Measurements from ENCODE around the gene INCA1. TPM values are rescaled to one million over a fixed set of nuclear protein-coding genes. Genes with fewer than 3 reads are reported as not detected.
A peak's percentile ranks its signal among the peaks of the same experiment; 100 is the strongest.

The INCA1 gene
- total and polyA plus RNA-seq, 2 of the 13 experiments (the other 11 are each of a cell fraction or from before 2014, with no cell fraction given), result 0.93 to 2.6 TPM

GRCh38 chr17:4987767-4988567, 9.4 kb downstream of the INCA1 start (continued):
- TF ChIP-seq NFKBIZ (CRISPR knock-in tag; IDR thresholded peaks at IDR 0.05) (no peak), NRL (CRISPR knock-in tag; IDR thresholded peaks at IDR 0.05; ENCODE audit: borderline replicate concordance) (no peak), HINFP (CRISPR knock-in tag; IDR thresholded peaks at IDR 0.05; ENCODE audit: low read depth) (no peak), ZNF883 (CRISPR knock-in tag; IDR thresholded peaks at IDR 0.05; ENCODE audit: not compliant biosample characterization) (peak; percentile 0), KLF9 (CRISPR knock-in tag; IDR thresholded peaks at IDR 0.05; ENCODE audit: low read depth) (no peak), ZNF839 (CRISPR knock-in tag; IDR thresholded peaks at IDR 0.05; ENCODE audit: borderline replicate concordance) (no peak), ZNF251 (CRISPR knock-in tag; IDR thresholded peaks at IDR 0.05) (no peak), FOXM1 (CRISPR knock-in tag; IDR thresholded peaks at IDR 0.05) (no peak), ZNF138 (CRISPR knock-in tag; IDR thresholded peaks at IDR 0.05; ENCODE audit: low read depth) (no peak), ZNF225 (CRISPR knock-in tag; IDR thresholded peaks at IDR 0.05) (no peak; the same call in 1 of the 2 replicates)

Data from HepG2 (cell line).